Stimulated activated CD8-positive, alpha-beta memory T cell treated with anti-CD3 and anti-CD28 coated beads, Interleukin-4, amount 100 ng/mL, for 1 hour (primary cell): ENCODE measurements around the gene ACACA.

Experiments used
- DNase-seq, 2 donors: peaks; one replicate each; pipeline ENCODE4 v3.0.0-alpha.2; 2020; ENCODE audit warnings: low read depth in 2 of 2, low spot score in 1 of 2

ACACA gene

GRCh38 chr17:37399265-37399803, 7.3 kb downstream of the ACACA start:
- no peak for DNase-seq

- no peak for DNase-seq
These were observed 13.3 kb downstream of the ACACA start for GRCh38 chr17:37393352-37393751.

GRCh38 chr17:37392024-37392590, 14.5 kb downstream of the ACACA start:
- no peak for DNase-seq

GRCh38 chr17:37391146-37391545, 15.5 kb downstream of the ACACA start:
- DNase-seq: no peak

GRCh38 chr17:37389160-37389559, 17.5 kb downstream of the ACACA start:
- no peak for DNase-seq

- DNase-seq: no peak
These were observed 18.4 kb downstream of the ACACA start for GRCh38 chr17:37388266-37388665.

GRCh38 chr17:37386462-37386861, 20.2 kb downstream of the ACACA start:
- no peak for DNase-seq

- no peak for DNase-seq
These were observed 21.1 kb downstream of the ACACA start for GRCh38 chr17:37385474-37385990.

GRCh38 chr17:37384560-37385149, 22.0 kb downstream of the ACACA start:
- no peak for DNase-seq

- no peak for DNase-seq
These were observed 24.6 kb downstream of the ACACA start for GRCh38 chr17:37382056-37382455.

- no peak for DNase-seq
These were observed 30.9 kb downstream of the ACACA start, which contains the start of gene C17orf78 for GRCh38 chr17:37375706-37376105. Gene C17orf78, plus strand, starts transcription at chr17:37375985. Its CDS starts 108 bp downstream, at chr17:37376093.

- peak in 1 of 2 donors; percentile 35 for DNase-seq
These were observed 33.0 kb downstream of the ACACA start for GRCh38 chr17:37373530-37374159.

GRCh38 chr17:37368577-37368976, 38.1 kb downstream of the ACACA start:
- DNase-seq: no peak

- no peak for DNase-seq
These were observed 41.0 kb downstream of the ACACA start for GRCh38 chr17:37365589-37365988.

- DNase-seq: no peak
These were observed 45.1 kb downstream of the ACACA start for GRCh38 chr17:37361543-37361942.

GRCh38 chr17:37360632-37361031, 46.0 kb downstream of the ACACA start:
- DNase-seq: no peak

GRCh38 chr17:37359682-37360188, 46.9 kb downstream of the ACACA start:
- no peak for DNase-seq

GRCh38 chr17:37358830-37359681, 47.6 kb downstream of the ACACA start:
- DNase-seq: peak; percentile 67 to 73

GRCh38 chr17:37358098-37358829, 48.4 kb downstream of the ACACA start:
- no peak for DNase-seq
